HepG2 (cell line): ENCODE measurements around the gene MTF1. TPM values are rescaled to one million over a fixed set of nuclear protein-coding genes. Genes with fewer than 3 reads are reported as not detected.

Experiments
- ATF7-NPFF ChIP-seq: sonication (generic); formaldehyde crosslinking; IDR thresholded peaks from 2 replicates; pipeline ENCODE4 v1.8.1; 2023; ENCODE audit warnings: mild to moderate bottlenecking, low read depth, missing genetic modification reagents, moderate library complexity
- EHMT2 ChIP-seq: fragments of 200-600 bp; sonication (generic); IDR thresholded peaks from 2 replicates; pipeline ENCODE4 v1.7.0; 2017; ENCODE audit warnings: antibody characterized with exemption, low read depth, low read length, borderline replicate concordance
- FOXK2 ChIP-seq: fragments of 450-650 bp; IDR thresholded peaks from 2 replicates; pipeline ENCODE4 v1.6.1; 2016
- KLF16 ChIP-seq, 2 experiments: sonication (generic) in 1 of 2; formaldehyde crosslinking in 1 of 2; IDR thresholded peaks; 2 replicates each; pipeline versions ENCODE4 v1.6.1 to v1.8.0; 2016 to 2023; ENCODE audit warnings: missing genetic modification reagents in 2 of 2, missing compliant biosample characterization in 1 of 2
- KMT2B ChIP-seq: IDR thresholded peaks from 2 replicates; pipeline ENCODE4 v1.6.1; 2016; ENCODE audit warnings: missing genetic modification reagents, missing compliant biosample characterization
- NBN ChIP-seq: fragments of 450-650 bp; conservative IDR thresholded peaks from 2 replicates; pipeline ENCODE4 v1.6.1; 2017
- NCOA1 ChIP-seq: sonication (generic); formaldehyde crosslinking; IDR thresholded peaks from 2 replicates; pipeline ENCODE4 v1.9.0; 2021; ENCODE audit warnings: missing genetic modification reagents
- NFRKB ChIP-seq: fragments of 450-650 bp; IDR thresholded peaks from 2 replicates; pipeline ENCODE4 v1.6.1; 2017
- SMYD3 ChIP-seq: sonication (generic); formaldehyde crosslinking; IDR thresholded peaks from 2 replicates; pipeline ENCODE4 v1.8.1; 2023; ENCODE audit warnings: mild to moderate bottlenecking, missing genetic modification reagents
- SRSF1 ChIP-seq: fragments of 200-400 bp; formaldehyde crosslinking; optimal IDR thresholded peaks from 2 replicates; pipeline ENCODE3; 2017; ENCODE audit warnings: mild to moderate bottlenecking, low read depth, low read length, moderate library complexity
- TCF7L2 ChIP-seq: IDR thresholded peaks from 2 replicates; pipeline ENCODE4 v1.6.1; 2011; ENCODE audit warnings: mild to moderate bottlenecking, low read depth, low read length, moderate library complexity
- TRIM24 ChIP-seq: sonication (generic); formaldehyde crosslinking; IDR thresholded peaks from 2 replicates; pipeline ENCODE4 v1.8.0; 2022; ENCODE audit warnings: mild to moderate bottlenecking, missing genetic modification reagents
- ZMYM3 ChIP-seq: sonication (generic); formaldehyde crosslinking; IDR thresholded peaks from 2 replicates; pipeline ENCODE4 v1.5.1; 2020; ENCODE audit warnings: mild to moderate bottlenecking, missing genetic modification reagents
- ZNF224 ChIP-seq: sonication (generic); formaldehyde crosslinking; IDR thresholded peaks from 2 replicates; pipeline ENCODE4 v1.5.0; 2020; ENCODE audit warnings: mild to moderate bottlenecking, missing genetic modification reagents
- ZNF256 ChIP-seq: sonication (generic); formaldehyde crosslinking; conservative IDR thresholded peaks from 2 replicates; pipeline ENCODE4 v1.4.0; 2020; ENCODE audit warnings: missing genetic modification reagents
- ZNF460 ChIP-seq: sonication (generic); formaldehyde crosslinking; IDR thresholded peaks from 2 replicates; pipeline ENCODE4 v1.5.1; 2020; ENCODE audit warnings: missing genetic modification reagents, mild to moderate bottlenecking, borderline replicate concordance
- ZNF768 ChIP-seq: sonication (generic); formaldehyde crosslinking; IDR thresholded peaks from 2 replicates; pipeline ENCODE4 v1.4.0; 2020; ENCODE audit warnings: missing genetic modification reagents
- polyA plus RNA-seq, 8 experiments: library from polyadenylated mRNA; depleted of rRNA in 3 of 8; stranded (reverse) in 7 of 8; unstranded in 1 of 8; fragments of >200 nt; fragmentation: Illumina TruSeq in 4 of 8; extraction: Trizol in 4 of 8; gene quantifications; 2 replicates each; pipeline versions ENCODE4 v1.2.1 to v1.2.3, GENCODE V29; 2011 to 2016; ENCODE audit warnings: low read depth in 4 of 8, missing spikeins in 1 of 8, mixed read lengths in 1 of 8; ENCODE audit not compliant: insufficient read depth in 1 of 8
- total RNA-seq, 5 experiments: library from RNA; depleted of rRNA; stranded (reverse); fragments of >200 nt; fragmentation: Illumina TruSeq; extraction: Trizol; gene quantifications; 2 replicates each; pipeline ENCODE4 v1.2.3, GENCODE V29; 2016; ENCODE audit warnings: low read depth in 1 of 5
- TF ChIP-seq, protein P1 (sequence below), 2 experiments: sonication (generic) in 1 of 2; formaldehyde crosslinking in 1 of 2; IDR thresholded peaks; 2 replicates each; pipeline versions ENCODE4 v1.4.0 to v1.6.1; 2016 to 2020; ENCODE audit warnings: borderline replicate concordance in 1 of 2, low read depth in 1 of 2, mild to moderate bottlenecking in 1 of 2, missing genetic modification reagents in 1 of 2
- TF ChIP-seq, protein P2 (sequence below): sonication (generic); formaldehyde crosslinking; IDR thresholded peaks from 2 replicates; pipeline ENCODE4 v1.8.1; 2022; ENCODE audit warnings: mild to moderate bottlenecking, missing genetic modification reagents
- TF ChIP-seq, protein P3 (sequence below): sonication (generic); formaldehyde crosslinking; IDR thresholded peaks from 2 replicates; pipeline ENCODE4 v1.5.1; 2020; ENCODE audit warnings: missing genetic modification reagents, mild to moderate bottlenecking, borderline replicate concordance
- TF ChIP-seq, protein P4 (sequence below): sonication (generic); formaldehyde crosslinking; IDR thresholded peaks from 2 replicates; pipeline ENCODE4 v1.8.1; 2023; ENCODE audit warnings: mild to moderate bottlenecking, missing genetic modification reagents, borderline replicate concordance
- TF ChIP-seq, protein P5 (sequence below): sonication (generic); formaldehyde crosslinking; IDR thresholded peaks from 2 replicates; pipeline ENCODE4 v1.5.1; 2020; ENCODE audit warnings: mild to moderate bottlenecking, missing genetic modification reagents, borderline replicate concordance

Gene MTF1
- total and polyA plus RNA-seq, 2 of the 13 experiments (the other 11 are each of a cell fraction or from before 2014, with no cell fraction given) = 2.4 to 3.3 TPM

- TF ChIP-seq NCOA1 (no peak; the same call in none of the 2 replicates), SRSF1 (peak; percentile 77), ZNF460 (CRISPR knock-in tag) (no peak), ZMYM3 (CRISPR knock-in tag) (no peak), ZNF224 (no peak), ZNF256 (CRISPR knock-in tag) (no peak), FOXK2 (no peak), TCF7L2 (no peak), KLF16 (CRISPR knock-in tag; IDR thresholded peaks at IDR 0.05) (peak in 1 of 2 experiments; percentile 50; a peak in 2 of 4 replicates), NFRKB (no peak), NBN (no peak), ATF7-NPFF (no peak), TRIM24 (CRISPR knock-in tag) (no peak), KMT2B (peak; percentile 88), SMYD3 (no peak), ZNF768 (CRISPR knock-in tag) (0 out of 2 replicates have a peak, but pooled peaks have one; percentile 13), EHMT2 (no peak)
- TF ChIP-seq, protein P1, sequence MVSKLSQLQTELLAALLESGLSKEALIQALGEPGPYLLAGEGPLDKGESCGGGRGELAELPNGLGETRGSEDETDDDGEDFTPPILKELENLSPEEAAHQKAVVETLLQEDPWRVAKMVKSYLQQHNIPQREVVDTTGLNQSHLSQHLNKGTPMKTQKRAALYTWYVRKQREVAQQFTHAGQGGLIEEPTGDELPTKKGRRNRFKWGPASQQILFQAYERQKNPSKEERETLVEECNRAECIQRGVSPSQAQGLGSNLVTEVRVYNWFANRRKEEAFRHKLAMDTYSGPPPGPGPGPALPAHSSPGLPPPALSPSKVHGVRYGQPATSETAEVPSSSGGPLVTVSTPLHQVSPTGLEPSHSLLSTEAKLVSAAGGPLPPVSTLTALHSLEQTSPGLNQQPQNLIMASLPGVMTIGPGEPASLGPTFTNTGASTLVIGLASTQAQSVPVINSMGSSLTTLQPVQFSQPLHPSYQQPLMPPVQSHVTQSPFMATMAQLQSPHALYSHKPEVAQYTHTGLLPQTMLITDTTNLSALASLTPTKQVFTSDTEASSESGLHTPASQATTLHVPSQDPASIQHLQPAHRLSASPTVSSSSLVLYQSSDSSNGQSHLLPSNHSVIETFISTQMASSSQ (IDR thresholded peaks at IDR 0.05; ENCODE audit: low read depth) = no peak
- TF ChIP-seq, protein P1 (CRISPR knock-in tag; IDR thresholded peaks at IDR 0.05; ENCODE audit: borderline replicate concordance) = peak; percentile 57
- TF ChIP-seq, protein P2, sequence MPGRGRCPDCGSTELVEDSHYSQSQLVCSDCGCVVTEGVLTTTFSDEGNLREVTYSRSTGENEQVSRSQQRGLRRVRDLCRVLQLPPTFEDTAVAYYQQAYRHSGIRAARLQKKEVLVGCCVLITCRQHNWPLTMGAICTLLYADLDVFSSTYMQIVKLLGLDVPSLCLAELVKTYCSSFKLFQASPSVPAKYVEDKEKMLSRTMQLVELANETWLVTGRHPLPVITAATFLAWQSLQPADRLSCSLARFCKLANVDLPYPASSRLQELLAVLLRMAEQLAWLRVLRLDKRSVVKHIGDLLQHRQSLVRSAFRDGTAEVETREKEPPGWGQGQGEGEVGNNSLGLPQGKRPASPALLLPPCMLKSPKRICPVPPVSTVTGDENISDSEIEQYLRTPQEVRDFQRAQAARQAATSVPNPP (CRISPR knock-in tag) = peak; percentile 62; the same call in 1 of the 2 replicates
- TF ChIP-seq, protein P3, sequence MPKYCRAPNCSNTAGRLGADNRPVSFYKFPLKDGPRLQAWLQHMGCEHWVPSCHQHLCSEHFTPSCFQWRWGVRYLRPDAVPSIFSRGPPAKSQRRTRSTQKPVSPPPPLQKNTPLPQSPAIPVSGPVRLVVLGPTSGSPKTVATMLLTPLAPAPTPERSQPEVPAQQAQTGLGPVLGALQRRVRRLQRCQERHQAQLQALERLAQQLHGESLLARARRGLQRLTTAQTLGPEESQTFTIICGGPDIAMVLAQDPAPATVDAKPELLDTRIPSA (CRISPR knock-in tag) = no peak
- TF ChIP-seq, protein P4, sequence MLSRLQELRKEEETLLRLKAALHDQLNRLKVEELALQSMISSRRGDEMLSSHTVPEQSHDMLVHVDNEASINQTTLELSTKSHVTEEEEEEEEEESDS = 0 out of 2 replicates have a peak, but pooled peaks have one; percentile 52
- TF ChIP-seq, protein P5, sequence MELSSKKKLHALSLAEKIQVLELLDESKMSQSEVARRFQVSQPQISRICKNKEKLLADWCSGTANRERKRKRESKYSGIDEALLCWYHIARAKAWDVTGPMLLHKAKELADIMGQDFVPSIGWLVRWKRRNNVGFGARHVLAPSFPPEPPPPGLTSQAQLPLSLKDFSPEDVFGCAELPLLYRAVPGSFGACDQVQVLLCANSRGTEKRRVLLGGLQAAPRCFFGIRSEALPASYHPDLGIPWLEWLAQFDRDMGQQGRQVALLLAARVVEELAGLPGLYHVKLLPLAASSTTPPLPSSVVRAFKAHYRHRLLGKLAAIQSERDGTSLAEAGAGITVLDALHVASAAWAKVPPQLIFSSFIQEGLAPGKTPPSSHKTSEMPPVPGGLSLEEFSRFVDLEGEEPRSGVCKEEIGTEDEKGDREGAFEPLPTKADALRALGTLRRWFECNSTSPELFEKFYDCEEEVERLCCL (CRISPR knock-in tag) = no peak
Observed at GRCh38 chr1:37859507-37860345, at the start of gene MTF1 (continued).
